Neutrophil (primary cell): ENCODE data around the gene FAM241B.

Experiments used
- H3K27ac ChIP-seq: fragments of 200-600 bp; sonication (generic); 2 replicates; pipeline ENCODE4 v1.5.1; 2016; ENCODE audit warnings: mild to moderate bottlenecking, moderate library complexity
- H3K27me3 ChIP-seq: fragments of 200-600 bp; sonication (generic); 2 replicates; pipeline ENCODE4 v1.6.0; 2016; ENCODE audit warnings: mild to moderate bottlenecking
- H3K36me3 ChIP-seq: fragments of 200-600 bp; sonication (generic); 2 replicates; pipeline ENCODE4 v1.5.1; 2017
- H3K4me1 ChIP-seq, 2 experiments: fragments of 200-600 bp in 1 of 2; sonication (generic) in 1 of 2; 1 replicate in 1 of 2; 2 replicates in 1 of 2; pipeline versions ENCODE4 v1.5.1 to v1.6.1; 2013 to 2016; ENCODE audit warnings: low read depth in 1 of 2, low read length in 1 of 2, mild to moderate bottlenecking in 1 of 2, moderate library complexity in 1 of 2; ENCODE audit not compliant: control insufficient read depth in 1 of 2, insufficient read depth in 1 of 2
- H3K4me3 ChIP-seq, 2 experiments: fragments of 200-600 bp in 1 of 2; sonication (generic) in 1 of 2; 1 replicate in 1 of 2; 2 replicates in 1 of 2; pipeline ENCODE4 v1.5.1; 2013 to 2016; ENCODE audit warnings: low read depth in 1 of 2, low read length in 1 of 2, mild to moderate bottlenecking in 1 of 2, moderate library complexity in 1 of 2
- H3K9me3 ChIP-seq: fragments of 200-600 bp; sonication (generic); 2 replicates; pipeline ENCODE4 v1.5.1; 2016
- CTCF ChIP-seq: fragments of 200-600 bp; sonication (generic); IDR thresholded peaks from 2 replicates; pipeline ENCODE4 v1.5.1; 2016; ENCODE audit warnings: antibody characterized with exemption

Gene FAM241B

GRCh38 chr10:69645296-69646184 lies 15.5 kb downstream of the FAM241B start:
- Histone ChIP-seq H3K4me1 (no peaks in the 10 kb centered on the region), H3K4me3 (no peak overlapping the region), H3K27me3 (peaks cover 18% of the 10 kb centered on the region), H3K9me3 (no peaks in the 10 kb centered on the region), H3K27ac (no peak overlapping the region), H3K36me3 (no peaks in the 10 kb centered on the region)
- TF ChIP-seq CTCF = no peak

GRCh38 chr10:69646185-69647060 lies 16.4 kb downstream of the FAM241B start:
- TF ChIP-seq CTCF = no peak
- Histone ChIP-seq H3K36me3 (no peaks in the 10 kb centered on the region), H3K27ac (no peak overlapping the region)

GRCh38 chr10:69647126-69647525 lies 17.1 kb downstream of the FAM241B start:
- H3K27ac ChIP-seq = no peak overlapping the region
- H3K27me3 ChIP-seq = peaks cover 27% of the 10 kb centered on the region
- H3K4me1 ChIP-seq = no peaks in the 10 kb centered on the region
- H3K9me3 ChIP-seq = no peaks in the 10 kb centered on the region
- no peaks in the 10 kb centered on the region for H3K36me3 ChIP-seq
- TF ChIP-seq CTCF = no peak
- H3K4me3 ChIP-seq = no peak overlapping the region

More at GRCh38 chr10:69646185-69647060, 16.4 kb downstream of the FAM241B start:
- H3K27me3 ChIP-seq = peaks cover 27% of the 10 kb centered on the region
- no peak overlapping the region for H3K4me3 ChIP-seq
- H3K4me1 ChIP-seq = no peaks in the 10 kb centered on the region
- H3K9me3 ChIP-seq = no peaks in the 10 kb centered on the region

GRCh38 chr10:69647819-69648218 lies 17.8 kb downstream of the FAM241B start:
- no peak for TF ChIP-seq CTCF
- Histone ChIP-seq H3K9me3 (no peaks in the 10 kb centered on the region), H3K4me3 (no peak overlapping the region), H3K27me3 (peaks cover 25% of the 10 kb centered on the region), H3K27ac (no peak overlapping the region), H3K4me1 (no peaks in the 10 kb centered on the region), H3K36me3 (no peaks in the 10 kb centered on the region)

GRCh38 chr10:69648461-69648860 lies 18.4 kb downstream of the FAM241B start:
- no peaks in the 10 kb centered on the region for H3K9me3 ChIP-seq
- TF ChIP-seq CTCF = no peak
- H3K4me1 ChIP-seq = no peaks in the 10 kb centered on the region
- H3K27me3 ChIP-seq = peaks cover 25% of the 10 kb centered on the region
- no peak overlapping the region for H3K27ac ChIP-seq
- H3K4me3 ChIP-seq = no peak overlapping the region
- no peaks in the 10 kb centered on the region for H3K36me3 ChIP-seq
